DOHH2 (cell line): ENCODE data around the gene ANAPC2.

Experiments
- CTCF ChIP-seq: fragments of 200-600 bp; sonication (generic); IDR thresholded peaks from one replicate; pipeline ENCODE4 v1.5.1; 2014; ENCODE audit warnings: antibody characterized with exemption, mild to moderate bottlenecking, low read depth, low read length; ENCODE audit not compliant: poor library complexity, severe bottlenecking
- EZH2phosphoT487 ChIP-seq: fragments of 200-600 bp; sonication (generic); IDR thresholded peaks from 2 replicates; pipeline ENCODE4 v1.6.1; 2017; ENCODE audit warnings: borderline replicate concordance, mild to moderate bottlenecking, antibody characterized with exemption, low read length, moderate library complexity, mixed read lengths

- TF ChIP-seq EZH2phosphoT487 (no peak), CTCF (no peak)
These were observed 29.9 kb upstream of the ANAPC2 start for GRCh38 chr9:137218212-137218753.
